Vagina (tissue), 2 donors: ENCODE measurements around the gene GABBR1.

Experiments
- CTCF ChIP-seq, 3 experiments: fragments of 450-650 bp in 2 of 3; fragments of 200-600 bp in 1 of 3; sonication (generic) in 1 of 3; IDR thresholded peaks; one replicate each; pipeline ENCODE4 v1.5.1; 2017 to 2019; ENCODE audit warnings: antibody characterized with exemption in 3 of 3, mild to moderate bottlenecking in 2 of 3, moderate library complexity in 2 of 3
- POLR2A ChIP-seq, 2 donors: fragments of 450-650 bp; IDR thresholded peaks; one replicate each; pipeline ENCODE4 v1.6.1; 2017; ENCODE audit warnings: antibody characterized with exemption in 2 of 2, mild to moderate bottlenecking in 2 of 2, moderate library complexity in 2 of 2
- POLR2AphosphoS5 ChIP-seq, 2 donors: sonication (generic); formaldehyde crosslinking; IDR thresholded peaks; one replicate each; pipeline ENCODE4 v1.9.0; 2017; ENCODE audit warnings: antibody characterized with exemption in 2 of 2, mild to moderate bottlenecking in 2 of 2, low read depth in 1 of 2; ENCODE audit not compliant: insufficient read depth in 1 of 2

- TF ChIP-seq CTCF (IDR thresholded peaks at IDR 0.05), result no peak
- TF ChIP-seq POLR2AphosphoS5 (IDR thresholded peaks at IDR 0.05; ENCODE audit: insufficient read depth in 1 of 2, low read depth in 1 of 2), result no peak
- no peak for TF ChIP-seq POLR2A (IDR thresholded peaks at IDR 0.05)
Observed at GRCh38 chr6:29633534-29633905, 537 bp upstream of the GABBR1 start.
